NB4 (cell line): ENCODE measurements around the gene PDXP.

Source experiments
- DNase-seq: peaks from one replicate; pipeline ENCODE4 v3.0.0; 2010; ENCODE audit warnings: low read depth
- H3K4me3 ChIP-seq: one replicate; pipeline ENCODE4 v1.5.1; 2011; ENCODE audit warnings: mild to moderate bottlenecking, low read depth, low read length, moderate library complexity
- CTCF ChIP-seq: IDR thresholded peaks from one replicate; pipeline ENCODE4 v1.5.1; 2012; ENCODE audit warnings: low read depth, low read length
- MAX ChIP-seq: IDR thresholded peaks from 2 replicates; pipeline ENCODE4 v1.6.1; 2011; ENCODE audit warnings: low read depth, low read length
- MYC ChIP-seq: IDR thresholded peaks from 2 replicates; pipeline ENCODE4 v1.6.1; 2011; ENCODE audit warnings: low read depth, low read length
- POLR2A ChIP-seq: IDR thresholded peaks from 2 replicates; pipeline ENCODE4 v1.6.1; 2011; ENCODE audit warnings: mild to moderate bottlenecking; ENCODE audit not compliant: insufficient read length; ENCODE audit errors: extremely low read depth

PDXP gene

GRCh38 chr22:37711490-37711889 is 53.0 kb downstream of the PDXP start:
- no peak overlapping the region for H3K4me3 ChIP-seq
- DNase-seq: no peak
- TF ChIP-seq CTCF (no peak), MYC (no peak), MAX (no peak), POLR2A (no peak)

GRCh38 chr22:37713761-37714160 is 55.2 kb downstream of the PDXP start:
- H3K4me3 ChIP-seq: no peak overlapping the region
- DNase-seq: no peak
- TF ChIP-seq MAX (no peak), POLR2A (no peak), CTCF (no peak), MYC (no peak)

- no peak overlapping the region for H3K4me3 ChIP-seq
- TF ChIP-seq MAX: no peak
- no peak for TF ChIP-seq POLR2A
- TF ChIP-seq CTCF: no peak
- TF ChIP-seq MYC: no peak
- DNase-seq: no peak
These were observed 56.1 kb downstream of the PDXP start for GRCh38 chr22:37714634-37715033.

- TF ChIP-seq MYC: no peak
- no peak for TF ChIP-seq MAX
- no peak for TF ChIP-seq CTCF
- TF ChIP-seq POLR2A: no peak
- no peak overlapping the region for H3K4me3 ChIP-seq
These were observed 57.2 kb downstream of the PDXP start for GRCh38 chr22:37715760-37716159.

More at GRCh38 chr22:37715760-37716159, 57.2 kb downstream of the PDXP start:
- DNase-seq: no peak
